Regular cardiac myocyte (primary cell): ENCODE results near the gene CAPN15. TPM values are rescaled to one million over a fixed set of nuclear protein-coding genes. Genes with fewer than 3 reads are reported as not detected.

Experiments
- total RNA-seq: library from RNA; depleted of rRNA; stranded (reverse); fragments of >200 nt; gene quantifications from 2 replicates; pipeline ENCODE4 v1.2.3, GENCODE V29; 2014

CAPN15 gene
- 24.0 and 37.2 TPM in 2 replicates for total RNA-seq

DNA sequence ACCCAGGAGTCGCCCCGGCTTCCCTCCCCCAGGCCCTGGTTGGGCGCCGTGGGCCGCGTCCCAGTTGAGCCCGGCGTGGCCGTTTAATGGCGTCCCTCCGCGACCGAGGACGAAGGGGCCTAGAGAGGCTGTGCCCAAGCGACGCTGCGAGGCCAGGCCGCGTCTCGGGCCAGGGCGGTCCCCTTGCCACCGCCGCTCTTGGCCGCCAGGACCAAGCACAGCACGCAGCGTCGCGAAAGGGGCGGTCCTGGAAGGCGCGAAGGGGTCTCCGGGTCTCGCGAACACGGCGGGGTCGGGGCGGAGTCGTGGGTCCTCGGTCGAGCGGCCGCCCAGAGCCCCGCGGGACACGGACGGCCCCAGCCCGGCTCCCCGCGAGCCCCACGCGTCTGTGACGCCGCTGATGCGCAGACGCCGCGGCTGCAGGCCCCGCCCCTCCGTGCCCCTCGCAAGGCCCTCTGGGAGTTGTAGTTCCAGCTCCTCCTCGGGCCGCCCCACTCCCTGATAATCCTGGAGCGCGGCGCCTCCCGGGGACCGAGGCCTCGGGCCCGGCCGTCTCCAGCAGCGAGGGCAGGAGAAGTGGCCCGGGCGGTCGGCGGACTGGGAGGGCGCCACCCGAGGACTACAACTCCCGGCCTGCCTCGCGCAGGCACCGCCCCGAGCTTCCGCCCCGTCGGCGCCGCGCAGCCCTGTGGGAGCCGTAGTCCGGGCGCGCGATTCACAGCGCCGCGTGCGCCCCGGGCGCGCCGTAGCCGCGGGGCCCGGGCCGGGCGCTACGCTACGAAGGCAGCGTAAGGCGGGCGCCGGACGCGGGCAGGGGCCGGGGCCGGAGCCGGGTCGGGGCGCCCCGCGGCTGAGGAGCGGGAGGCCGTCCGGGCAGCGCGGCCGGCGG lies at the start of gene CAPN15:
Gene CAPN15 (plus strand): TSS at position 698 of the 889 bp plus-strand sequence. CDS start 19,127 bp downstream, outside the sequence.

DNA sequence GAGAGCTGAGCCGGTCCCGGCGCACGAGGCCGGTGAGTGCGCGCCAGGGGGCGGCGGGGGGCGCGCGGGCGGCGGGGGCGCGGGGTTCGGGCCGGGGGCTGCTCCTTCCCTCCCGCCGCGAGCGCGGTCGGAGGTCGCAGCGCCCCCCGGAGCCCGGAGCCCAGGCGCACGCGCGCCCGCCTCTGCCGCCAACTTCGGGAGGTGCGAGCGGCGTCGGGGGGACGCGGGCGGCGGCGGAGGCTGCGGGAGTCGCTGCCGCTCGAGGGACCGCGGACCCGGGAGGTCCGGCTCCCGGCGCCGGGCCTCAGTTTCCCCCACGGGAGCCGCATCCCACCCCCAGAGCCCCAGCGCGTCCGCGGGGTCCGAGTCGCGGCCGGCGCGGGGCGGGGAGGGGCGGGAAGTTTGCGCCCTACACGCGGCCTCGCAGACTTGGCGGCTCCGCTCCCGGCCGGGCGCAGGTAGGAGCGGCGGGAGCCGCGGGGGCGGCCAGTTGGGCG lies 32.7 kb downstream of the CAPN15 start, which contains the start of gene PRR35:
Gene PRR35 (plus strand): TSS at position 191 of the 497 bp plus-strand sequence. CDS start 2,901 bp downstream, outside the sequence.

DNA sequence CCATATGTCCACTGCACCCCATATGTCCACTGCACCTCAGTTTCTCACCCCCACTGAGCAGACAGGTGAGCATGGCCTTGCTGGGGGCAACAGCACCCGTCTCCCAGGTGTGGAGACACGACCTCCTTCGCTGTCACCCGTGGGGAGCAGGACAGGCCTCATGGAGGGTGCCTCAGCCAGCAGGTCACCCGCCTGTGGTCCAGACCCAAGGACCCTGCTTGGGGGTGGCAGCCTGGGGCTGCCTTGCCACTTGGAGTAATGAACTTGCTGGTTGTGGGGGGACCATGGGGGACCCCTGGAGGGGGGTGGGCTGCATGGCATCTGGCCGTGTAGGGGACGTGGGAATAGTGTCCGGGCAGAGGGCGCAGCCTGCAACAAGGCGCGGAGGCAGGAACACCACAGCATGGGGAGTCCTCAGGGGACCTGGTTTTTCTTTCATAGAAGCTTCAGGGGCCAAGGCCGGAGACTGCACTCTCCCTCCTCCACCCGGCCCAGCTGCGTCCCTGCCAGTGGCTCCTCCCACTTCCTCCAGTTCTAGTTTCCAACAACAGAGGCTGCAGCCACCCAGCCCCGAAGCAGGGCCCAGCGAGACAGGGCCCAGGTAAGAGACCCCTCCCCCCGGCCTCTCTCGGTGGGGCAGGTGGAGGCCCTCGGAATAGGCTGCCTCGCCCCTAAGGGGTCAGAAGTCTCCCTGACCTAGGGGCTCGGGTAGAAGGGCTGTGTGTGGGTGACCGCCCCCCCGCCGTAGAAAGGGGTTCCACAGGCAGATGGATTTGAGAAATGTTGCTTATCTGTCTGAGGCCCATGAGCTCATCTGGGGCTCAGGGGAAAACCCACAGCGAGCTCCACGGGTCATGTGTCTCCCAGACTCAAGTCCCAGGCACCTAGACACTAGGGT lies 39.2 kb downstream of the CAPN15 start, which contains the start of gene NHLRC4:
Gene NHLRC4 (plus strand): TSS at position 531 of the 898 bp plus-strand sequence. CDS start 1,043 bp downstream, outside the sequence.

DNA sequence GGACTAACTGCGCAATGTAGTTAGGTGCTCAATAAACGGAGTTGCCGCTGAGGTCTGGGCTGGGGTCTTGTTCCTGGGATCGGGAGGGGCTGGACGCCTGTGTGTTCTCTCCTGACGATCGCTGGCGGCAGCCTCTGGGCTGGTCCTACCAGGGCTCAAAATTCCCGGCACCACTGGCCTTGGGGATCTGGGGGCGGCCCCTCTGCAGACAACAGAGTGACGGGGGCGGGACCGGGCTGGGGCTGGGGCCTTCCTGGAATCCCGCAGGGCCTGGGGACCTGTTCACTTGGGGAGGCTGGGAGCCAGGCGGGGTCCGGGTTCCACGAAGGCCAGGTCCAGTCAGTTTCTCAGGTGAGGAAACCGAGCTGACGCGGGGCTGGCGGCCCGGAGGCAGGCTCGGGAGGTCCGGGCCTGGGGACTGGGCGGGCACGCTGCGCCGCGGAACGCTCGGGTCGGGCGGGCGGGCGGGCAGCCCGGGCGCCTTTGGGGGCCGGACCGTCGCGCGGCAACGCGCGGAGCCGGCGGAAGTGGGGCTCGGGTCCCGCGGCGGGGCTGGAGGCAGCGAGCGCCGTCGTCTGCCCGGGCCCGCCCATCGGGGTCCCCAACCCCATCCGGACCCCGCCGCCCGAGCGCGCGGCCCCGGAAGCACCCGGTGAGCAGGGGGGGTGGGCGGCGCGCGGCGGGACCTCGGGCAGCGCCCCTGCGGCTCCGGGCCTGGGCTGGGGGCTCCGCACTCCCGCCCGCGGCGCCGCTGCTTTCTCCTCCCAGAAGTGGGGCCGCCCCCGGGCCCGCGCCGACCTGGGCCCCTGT lies 42.1 kb downstream of the CAPN15 start, which contains the start of gene PIGQ:
Gene PIGQ (plus strand): TSS at position 524 of the 810 bp plus-strand sequence. CDS start 4,107 bp downstream, outside the sequence.

DNA sequence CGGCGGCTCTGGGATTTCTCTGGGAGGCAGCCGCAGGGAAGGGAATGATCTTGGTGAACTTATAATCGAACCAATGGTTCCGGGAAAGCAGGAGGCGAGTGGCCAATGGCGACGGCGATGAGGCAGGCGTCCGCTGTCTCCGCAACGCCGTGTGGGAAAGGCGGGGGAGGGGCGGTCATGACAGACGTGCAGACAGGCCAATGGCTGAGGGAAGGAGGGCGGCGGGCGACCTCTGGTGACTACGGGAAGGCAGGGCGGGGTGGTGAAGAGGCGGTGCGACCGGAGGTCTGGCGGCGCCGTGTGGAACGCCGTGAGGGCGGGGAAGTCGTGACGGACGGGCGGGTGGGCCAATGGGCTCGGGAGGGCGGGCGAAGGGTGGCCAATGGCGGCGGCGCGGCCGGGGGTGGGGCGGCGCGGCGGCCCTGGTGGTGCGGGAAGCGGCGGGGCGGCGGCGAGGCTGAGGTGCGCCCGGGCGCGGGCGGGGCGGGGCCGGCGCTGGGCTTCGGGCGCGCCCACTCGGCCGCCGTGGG lies 62.2 kb downstream of the CAPN15 start, which contains the start of gene RAB40C:
Gene RAB40C (plus strand): TSS at position 409 of the 530 bp plus-strand sequence. CDS start 226 bp downstream, outside the sequence.

Other genes with a start within 250 kb of the CAPN15 start
- 0.85 TPM in 1 of 2 replicates, not detected in the other for gene ARHGDIG, start 247.1 kb upstream of the CAPN15 start, total RNA-seq
- 1.4 TPM in 1 of 2 replicates, not detected in the other for gene PDIA2, start 244.5 kb upstream of the CAPN15 start, total RNA-seq
- 21.7 and 23.4 TPM in 2 replicates for gene AXIN1, start 175.0 kb upstream of the CAPN15 start, total RNA-seq
- gene MRPL28, start 157.2 kb upstream of the CAPN15 start, total RNA-seq = 44.3 and 110 TPM in 2 replicates
- 62.9 and 66.8 TPM in 2 replicates for gene PGAP6, start 145.7 kb upstream of the CAPN15 start, total RNA-seq
- gene NME4, start 130.5 kb upstream of the CAPN15 start, total RNA-seq = 56.1 and 80.3 TPM in 2 replicates
- gene DECR2, start 125.8 kb upstream of the CAPN15 start, total RNA-seq = 9.0 and 19.4 TPM in 2 replicates
- 11.3 and 12.8 TPM in 2 replicates for gene RAB11FIP3, start 102.1 kb upstream of the CAPN15 start, total RNA-seq
- not detected in 2 replicates for gene PRR35, start 32.7 kb downstream of the CAPN15 start, total RNA-seq
- gene NHLRC4, start 39.3 kb downstream of the CAPN15 start, total RNA-seq = 1.5 and 3.4 TPM in 2 replicates
- gene PIGQ, start 42.3 kb downstream of the CAPN15 start, total RNA-seq = 17.8 and 19.0 TPM in 2 replicates
- gene RAB40C, start 62.4 kb downstream of the CAPN15 start, total RNA-seq = 9.3 and 13.4 TPM in 2 replicates
- under 0.01 and 0.19 TPM in 2 replicates for gene WFIKKN1, start 103.3 kb downstream of the CAPN15 start, total RNA-seq
- gene METTL26, start 108.6 kb downstream of the CAPN15 start, total RNA-seq = 77.8 and 81.9 TPM in 2 replicates
- gene MCRIP2, start 114.1 kb downstream of the CAPN15 start, total RNA-seq = 21.7 and 22.8 TPM in 2 replicates
- gene WDR90, start 121.7 kb downstream of the CAPN15 start, total RNA-seq = 11.0 and 11.3 TPM in 2 replicates
- gene RHOT2, start 140.4 kb downstream of the CAPN15 start, total RNA-seq = 29.9 and 38.2 TPM in 2 replicates
- gene RHBDL1, start 148.0 kb downstream of the CAPN15 start, total RNA-seq = 0.77 and 3.1 TPM in 2 replicates
- gene STUB1, start 152.7 kb downstream of the CAPN15 start, total RNA-seq = 90.8 and 211 TPM in 2 replicates
- gene JMJD8, start 156.6 kb downstream of the CAPN15 start, total RNA-seq = 23.6 and 28.2 TPM in 2 replicates
- gene WDR24, start 162.7 kb downstream of the CAPN15 start, total RNA-seq = 2.3 and 9.0 TPM in 2 replicates
- under 0.01 TPM in 2 replicates for gene FBXL16, start 178.1 kb downstream of the CAPN15 start, total RNA-seq
- 54.3 and 76.4 TPM in 2 replicates for gene METRN, start 187.4 kb downstream of the CAPN15 start, total RNA-seq
- 34.1 and 39.5 TPM in 2 replicates for gene ANTKMT, start 193.4 kb downstream of the CAPN15 start, total RNA-seq
- gene CCDC78, start 198.7 kb downstream of the CAPN15 start, total RNA-seq = 1.3 and 2.0 TPM in 2 replicates
- 9.0 and 16.1 TPM in 2 replicates for gene HAGHL, start 199.4 kb downstream of the CAPN15 start, total RNA-seq
- gene CIAO3, start 213.3 kb downstream of the CAPN15 start, total RNA-seq = 24.7 and 31.9 TPM in 2 replicates
- under 0.01 TPM in 1 of 2 replicates, not detected in the other for gene MSLN, start 233.0 kb downstream of the CAPN15 start, total RNA-seq